GM12878 (cell line): ENCODE data around the gene DPH7. TPM values are rescaled to one million over a fixed set of nuclear protein-coding genes. Genes with fewer than 3 reads are reported as not detected.

Experiments used
- ATAC-seq: fragments of 200-7000 bp; cut with Tn5 transposase; 3 replicates; pipeline ENCODE4 v1.9.1; 2020; ENCODE audit warnings: mild to moderate bottlenecking, moderate library complexity
- BruUV-seq: library from RNA; stranded (reverse); fragments of 400-500 nt; replicated peaks from 2 replicates; lab custom pipeline; 2021; lab: Mats Ljungman, UMichigan
- CTCF ChIA-PET: fragments of 300-600 bp; sonication (Branson Sonifier 250); formaldehyde crosslinking; extraction: SDS; loops from one replicate; lab custom pipeline; 2021; ENCODE audit warnings: inconsistent platforms; lab: Yijun Ruan, JAX
- POLR2A ChIA-PET: fragments of 350-600 bp; formaldehyde crosslinking; extraction: SDS; loops from one replicate; lab custom pipeline; 2021; ENCODE audit warnings: inconsistent platforms; lab: Charles Lee
- RAD21 ChIA-PET: fragments of 300-600 bp; sonication (Branson Sonifier 250); formaldehyde crosslinking; loops from one replicate; lab custom pipeline; 2023; ENCODE audit warnings: antibody characterized with exemption; ENCODE audit not compliant: unreplicated experiment; lab: Charles Lee
- SMC1A ChIA-PET: fragments of 300-600 bp; sonication (Branson Sonifier 250); formaldehyde crosslinking; loops from one replicate; lab custom pipeline; 2023; ENCODE audit not compliant: unreplicated experiment, uncharacterized antibody; lab: Charles Lee
- DNase-seq: peaks from one replicate; pipeline ENCODE4 v3.0.0-alpha.2; 2011; ENCODE audit warnings: low read depth, low spot score
- FAIRE-seq: peaks from 3 replicates; lab custom pipeline; 2011; peaks lifted over from hg19 to GRCh38; lab: Jason Lieb, UNC
- H2AFZ ChIP-seq: 2 replicates; pipeline ENCODE4 v1.6.0; 2011; ENCODE audit warnings: low read depth, low read length, control low read depth; ENCODE audit not compliant: control insufficient read depth
- H3K27ac ChIP-seq: 2 replicates; pipeline ENCODE4 v1.5.1; 2011; ENCODE audit warnings: control low read depth; ENCODE audit not compliant: control insufficient read depth, insufficient read depth
- H3K27me3 ChIP-seq, 2 experiments: replicated peaks in 1 of 2; 2 replicates each; pipeline versions ENCODE4 v1.6.0 to v1.6.1; 2011; ENCODE audit warnings: low read length in 1 of 2; ENCODE audit not compliant: control insufficient read depth in 2 of 2, insufficient read depth in 2 of 2
- H3K36me3 ChIP-seq, 2 experiments: 2 replicates each; pipeline ENCODE4 v1.5.1; 2011; ENCODE audit warnings: low read length in 1 of 2; ENCODE audit not compliant: control insufficient read depth in 2 of 2, insufficient read depth in 2 of 2
- H3K4me1 ChIP-seq: 2 replicates; pipeline ENCODE4 v1.6.1; 2011; ENCODE audit warnings: mild to moderate bottlenecking, low read length, moderate library complexity, mixed read lengths; ENCODE audit not compliant: control insufficient read depth, insufficient read depth
- H3K4me2 ChIP-seq: 2 replicates; pipeline ENCODE4 v1.6.0; 2011; ENCODE audit warnings: control low read depth; ENCODE audit not compliant: control insufficient read depth, insufficient read depth
- H3K4me3 ChIP-seq: fragments of 200-600 bp; sonication (generic); 2 replicates; pipeline ENCODE4 v1.5.1; 2016
- H3K79me2 ChIP-seq: 2 replicates; pipeline ENCODE4 v1.6.0; 2011; ENCODE audit warnings: low read length; ENCODE audit not compliant: control insufficient read depth, insufficient read depth
- H3K9ac ChIP-seq: 2 replicates; pipeline ENCODE4 v1.8.0; 2011; ENCODE audit warnings: low read length, control low read depth, mixed read lengths; ENCODE audit not compliant: control insufficient read depth, insufficient read depth
- H3K9me3 ChIP-seq: replicated peaks from 3 replicates; pipeline ENCODE4 v1.5.1; 2011; ENCODE audit warnings: mild to moderate bottlenecking, low read length; ENCODE audit not compliant: control insufficient read depth, insufficient read depth
- H4K20me1 ChIP-seq: 2 replicates; pipeline ENCODE4 v1.6.0; 2011; ENCODE audit not compliant: control insufficient read depth, insufficient read depth
- BACH1 ChIP-seq: fragments of 450-650 bp; IDR thresholded peaks from 2 replicates; pipeline ENCODE4 v1.6.1; 2017; ENCODE audit warnings: mild to moderate bottlenecking, borderline replicate concordance
- CREM ChIP-seq: IDR thresholded peaks from 2 replicates; pipeline ENCODE4 v1.6.1; 2014; ENCODE audit warnings: antibody characterized with exemption, low read depth
- CTCF ChIP-seq, 3 experiments: IDR thresholded peaks in 2 of 3; conservative IDR thresholded peaks in 1 of 3; 2 replicates each; pipeline ENCODE4 v1.5.1; 2011; ENCODE audit warnings: low read depth in 3 of 3, low read length in 3 of 3, mild to moderate bottlenecking in 3 of 3, control low read depth in 2 of 3, moderate library complexity in 2 of 3, inconsistent platforms in 1 of 3, mixed read lengths in 1 of 3; ENCODE audit not compliant: control insufficient read depth in 2 of 3, insufficient read depth in 1 of 3; ENCODE audit errors: extremely low read depth in 1 of 3
- EZH2 ChIP-seq: IDR thresholded peaks from 2 replicates; pipeline ENCODE4 v1.6.1; 2012; ENCODE audit warnings: low read depth, mild to moderate bottlenecking, control low read depth, inconsistent platforms, low read length, borderline replicate concordance; ENCODE audit not compliant: control insufficient read depth
- FOS ChIP-seq: IDR thresholded peaks from 3 replicates; pipeline ENCODE4 v1.6.1; 2011; ENCODE audit warnings: borderline replicate concordance; ENCODE audit not compliant: insufficient read length; ENCODE audit errors: extremely low read depth
- HDAC6 ChIP-seq: fragments of 200-600 bp; sonication (generic); IDR thresholded peaks from one replicate; pipeline ENCODE4 v1.8.0; 2017; ENCODE audit warnings: antibody characterized with exemption; ENCODE audit not compliant: unreplicated experiment
- SP1 ChIP-seq: IDR thresholded peaks from one replicate; pipeline ENCODE4 v1.6.1; 2011; ENCODE audit warnings: low read depth, low read length
- TBL1XR1 ChIP-seq: IDR thresholded peaks from 2 replicates; pipeline ENCODE4 v1.6.1; 2012; ENCODE audit warnings: low read depth, low read length, improper control_type of control experiment
- USF1 ChIP-seq: IDR thresholded peaks from 2 replicates; pipeline ENCODE4 v1.6.1; 2011; ENCODE audit warnings: borderline replicate concordance, low read depth, mild to moderate bottlenecking, moderate library complexity, mixed read lengths, low read length; ENCODE audit not compliant: insufficient read depth; ENCODE audit errors: extremely low read length
- ZBTB4 ChIP-seq: fragments of 450-650 bp; formaldehyde crosslinking; IDR thresholded peaks from 2 replicates; pipeline ENCODE4 v1.4.0; 2022; ENCODE audit warnings: mild to moderate bottlenecking, moderate library complexity
- ZNF274 ChIP-seq: IDR thresholded peaks from one replicate; pipeline ENCODE4 v1.8.0; 2011; ENCODE audit not compliant: insufficient read length, insufficient read depth
- ZSCAN29 ChIP-seq: fragments of 450-650 bp; IDR thresholded peaks from 2 replicates; pipeline ENCODE4 v1.6.1; 2017; ENCODE audit warnings: mild to moderate bottlenecking, moderate library complexity
- WGBS: methylation state at CpG from one replicate; pipeline ENCODE4 v1.1.6; 2016; ENCODE audit warnings: low lambda C conversion rate; ENCODE audit not compliant: insufficient replicate concordance, insufficient coverage; ENCODE audit errors: missing lambda C conversion rate; 5-methylcytosine and 5-hydroxymethylcytosine counted together
- in situ Hi-C: fragments of 300-500 bp; cut with MboI; formaldehyde crosslinking; loops from 9 replicates; pipeline ENCODE4 v1.14.3; 2018; ENCODE audit warnings: mixed read lengths
- intact Hi-C: fragments of 100-400 bp; cut with micrococcal nuclease; formaldehyde crosslinking; loops from one replicate; pipeline ENCODE4 v1.14.2; 2022; ENCODE audit not compliant: unreplicated experiment
- polyA plus RNA-seq, 11 experiments: library from polyadenylated mRNA; depleted of rRNA in 4 of 11; unstranded in 6 of 11; stranded (reverse) in 5 of 11; fragments of >200 nt; fragmentation: Nextera tagmentation in 4 of 11; fragmentation: Illumina TruSeq in 1 of 11; extraction: Ambion mirVana in 4 of 11; extraction: Trizol in 1 of 11; gene quantifications; 1 replicate in 1 of 11; 2 replicates in 10 of 11; pipeline versions ENCODE4 v1.2.1 to v1.2.3, GENCODE V29; 2011 to 2016; ENCODE audit warnings: inconsistent platforms in 2 of 11, missing spikeins in 2 of 11, low read depth in 1 of 11
- total RNA-seq, 4 experiments: library from RNA; depleted of rRNA in 3 of 4; stranded (reverse); fragments of >200 nt in 3 of 4; fragmentation: Illumina TruSeq in 1 of 4; extraction: Trizol in 1 of 4; gene quantifications; 2 replicates each; pipeline versions ENCODE4 v1.2.1 to v1.2.3, GENCODE V29; 2013 to 2021

DPH7 gene
- total and polyA plus RNA-seq, 10 of the 15 experiments (the other 5 are each of a cell fraction or from before 2014, with no cell fraction given) = 8.7 to 40.0 (median 28.1) TPM

DNA sequence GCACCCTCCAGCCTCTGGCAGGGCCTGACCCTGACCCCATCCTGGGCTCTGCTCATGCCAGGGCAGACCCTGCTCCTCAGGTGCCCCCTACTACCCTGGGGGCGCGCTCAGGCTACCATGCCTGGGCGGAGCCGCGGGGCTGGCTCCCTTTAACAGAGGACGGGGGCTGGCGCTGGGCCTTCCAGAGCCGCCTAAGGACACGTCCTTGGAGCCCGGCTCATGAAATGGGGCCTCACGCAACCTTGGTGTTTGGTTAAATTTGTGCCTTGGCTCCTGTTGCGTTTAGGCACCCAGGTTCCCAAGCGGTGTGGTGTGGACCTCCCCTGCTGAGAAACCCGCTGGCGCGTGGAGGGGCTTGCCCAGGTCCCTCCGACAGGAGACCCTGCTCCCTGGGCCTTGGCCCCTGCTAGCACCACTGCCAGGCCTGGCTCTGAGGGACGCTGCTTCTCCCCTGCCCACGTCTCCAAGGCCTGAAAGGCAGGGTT is 36.7 kb upstream of the DPH7 start:
- Histone ChIP-seq H4K20me1 (no peaks in the 10 kb centered on the region), H3K9me3 (no peaks in the 10 kb centered on the region), H3K79me2 (peaks cover 29% of the 10 kb centered on the region), H3K4me2 (no peak overlapping the region), H3K36me3 (peaks cover 2 to 7% of the 10 kb centered on the region in 2 experiments; a peak in 3 of 4 replicates), H2AFZ (no peak overlapping the region), H3K4me1 (peaks cover 7% of the 10 kb centered on the region), H3K4me3 (no peak overlapping the region), H3K27me3 (no peaks in the 10 kb centered on the region), H3K9ac (no peak overlapping the region), H3K27ac (no peak overlapping the region)
- ChIA-PET CTCF (no interaction called here), SMC1A (no interaction called here), POLR2A (no interaction called here), RAD21 (no interaction called here)
- WGBS = 94% methylated on average over 19 of the region's 19 CpGs
- FAIRE-seq (no peak), ATAC-seq (no peak), DNase-seq (no peak)
- intact Hi-C loops (no loop called here), in situ Hi-C loops (no loop called here)
- BruUV-seq = no TSS peak
- TF ChIP-seq TBL1XR1 (no peak), HDAC6 (no peak), EZH2 (no peak), CREM (no peak), USF1 (no peak), SP1 (no peak), FOS (no peak), ZBTB4 (CRISPR knock-in tag) (no peak), CTCF (IDR thresholded peaks at IDR 0.05 in 2 of 3, conservative IDR thresholded peaks at IDR 0.05 in 1 of 3; ENCODE audit: control insufficient read depth in 2 of 3, extremely low read depth in 1 of 3, insufficient read depth in 1 of 3, low read depth in 3 of 3, low read length in 3 of 3) (no peak), ZSCAN29 (no peak), ZNF274 (no peak), BACH1 (no peak)
